GM21528 (cell line): Measurements from ENCODE around the gene WNT3.
"Not testable (repeated sequence)": the region's sequence is repeated elsewhere in the genome, so short reads cannot be mapped to it uniquely, and the experiment has no call there.

Experiments
- ATAC-seq: cut with Tn5 transposase; IDR thresholded peaks from one replicate; pipeline ENCODE4 v1.9.1; 2021; ENCODE audit warnings: mild to moderate bottlenecking, moderate library complexity; ENCODE audit not compliant: unreplicated experiment, low FRiP score

The WNT3 gene

GRCh38 chr17:46818316-46818928 is at the start of gene WNT3:
WNT3 (minus strand) TSS chr17:46818692; CDS start chr17:46818597, 95 bp downstream.
- ATAC-seq: no peak

- no peak for ATAC-seq
Measured at GRCh38 chr17:46866747-46867146, 48.3 kb upstream of the WNT3 start.

GRCh38 chr17:46866325-46866724 is 47.8 kb upstream of the WNT3 start:
- no peak for ATAC-seq

- no peak for ATAC-seq
Measured at GRCh38 chr17:46865100-46865499, 46.6 kb upstream of the WNT3 start.

GRCh38 chr17:46863383-46864121 is 45.1 kb upstream of the WNT3 start:
- ATAC-seq: no peak

- ATAC-seq: no peak
Measured at GRCh38 chr17:46862949-46863348, 44.5 kb upstream of the WNT3 start.

GRCh38 chr17:46859996-46860395 is 41.5 kb upstream of the WNT3 start:
- ATAC-seq: no peak

GRCh38 chr17:46857600-46857999 is 39.1 kb upstream of the WNT3 start:
- ATAC-seq: no peak

GRCh38 chr17:46854948-46855347 is 36.5 kb upstream of the WNT3 start:
- ATAC-seq: no peak

- no peak for ATAC-seq
Measured at GRCh38 chr17:46854515-46854914, 36.0 kb upstream of the WNT3 start.

- no peak for ATAC-seq
Measured at GRCh38 chr17:46853896-46854444, 35.5 kb upstream of the WNT3 start.

GRCh38 chr17:46851029-46851741 is 32.7 kb upstream of the WNT3 start, which contains the start of gene WNT9B:
WNT9B (plus strand) TSS chr17:46851583; CDS start chr17:46851639, 56 bp downstream.
- ATAC-seq: no peak

- ATAC-seq: no peak
Measured at GRCh38 chr17:46850688-46851028, 32.2 kb upstream of the WNT3 start.

- ATAC-seq: no peak
Measured at GRCh38 chr17:46848534-46848933, 30.0 kb upstream of the WNT3 start.

GRCh38 chr17:46847204-46848191 is 29.0 kb upstream of the WNT3 start:
- ATAC-seq: no peak

- ATAC-seq: no peak
Measured at GRCh38 chr17:46842835-46843234, 24.3 kb upstream of the WNT3 start.

- no peak for ATAC-seq
Measured at GRCh38 chr17:46841561-46842379, 23.3 kb upstream of the WNT3 start.

- not testable (repeated sequence) for ATAC-seq
Measured at GRCh38 chr17:46840596-46840995, 22.1 kb upstream of the WNT3 start.

- no peak for ATAC-seq
Measured at GRCh38 chr17:46839211-46839610, 20.7 kb upstream of the WNT3 start.
